ENCODE data around the gene N4BP2L2.
"Not testable (repeated sequence)": the region's sequence is repeated elsewhere in the genome, so short reads cannot be mapped to it uniquely, and the experiment has no call there.

The N4BP2L2 gene

GRCh38 chr13:32577032-32577431 is 38.4 kb upstream of the N4BP2L2 start:
- TF ChIP-seq CTCF (conservative IDR thresholded peaks at IDR 0.05; ENCODE audit: low read depth, low read length): no peak
- no peak overlapping the region for H2AFZ ChIP-seq (ENCODE audit: low read depth)
- no peaks in the 10 kb centered on the region for H4K20me1 ChIP-seq (ENCODE audit: insufficient read depth)
- no peak overlapping the region for H3K27ac ChIP-seq
- H3K9ac ChIP-seq: no peak overlapping the region
- H3K36me3 ChIP-seq (ENCODE audit: insufficient read depth): no peaks in the 10 kb centered on the region
- no peak overlapping the region for H3K4me3 ChIP-seq (IDR thresholded peaks at IDR 0.05; ENCODE audit: insufficient read depth, low read depth, low read length)
- H3K4me1 ChIP-seq (ENCODE audit: low read depth, poor library complexity, severe bottlenecking): no peaks in the 10 kb centered on the region
- no peaks in the 10 kb centered on the region for H3K27me3 ChIP-seq (ENCODE audit: insufficient read depth, low read depth)
- no peaks in the 10 kb centered on the region for H3K79me2 ChIP-seq (ENCODE audit: insufficient read depth, low read depth)
- H3K4me2 ChIP-seq: no peak overlapping the region

- not testable (repeated sequence) for H2AFZ ChIP-seq (ENCODE audit: low read depth); H3K27ac ChIP-seq; H4K20me1 ChIP-seq (ENCODE audit: insufficient read depth); H3K4me2 ChIP-seq; H3K79me2 ChIP-seq (ENCODE audit: insufficient read depth, low read depth); H3K36me3 ChIP-seq (ENCODE audit: insufficient read depth); H3K4me1 ChIP-seq (ENCODE audit: low read depth, poor library complexity, severe bottlenecking); H3K4me3 ChIP-seq (IDR thresholded peaks at IDR 0.05; ENCODE audit: insufficient read depth, low read depth, low read length); H3K9ac ChIP-seq; H3K27me3 ChIP-seq (ENCODE audit: insufficient read depth, low read depth)
These were observed 37.1 kb upstream of the N4BP2L2 start for GRCh38 chr13:32575687-32576086.

- not testable (repeated sequence) for H3K36me3 ChIP-seq (ENCODE audit: insufficient read depth); H3K27me3 ChIP-seq (ENCODE audit: insufficient read depth, low read depth); H3K27ac ChIP-seq; H3K4me2 ChIP-seq; H3K4me1 ChIP-seq (ENCODE audit: low read depth, poor library complexity, severe bottlenecking); H2AFZ ChIP-seq (ENCODE audit: low read depth); H3K79me2 ChIP-seq (ENCODE audit: insufficient read depth, low read depth); H3K9ac ChIP-seq; H4K20me1 ChIP-seq (ENCODE audit: insufficient read depth); H3K4me3 ChIP-seq (IDR thresholded peaks at IDR 0.05; ENCODE audit: insufficient read depth, low read depth, low read length)
These were observed 22.2 kb upstream of the N4BP2L2 start for GRCh38 chr13:32560842-32561241.

GRCh38 chr13:32555613-32556012 is 17.0 kb upstream of the N4BP2L2 start:
- Histone ChIP-seq H3K27me3 (ENCODE audit: insufficient read depth, low read depth) (no peaks in the 10 kb centered on the region), H3K27ac (no peak overlapping the region), H3K4me1 (ENCODE audit: low read depth, poor library complexity, severe bottlenecking) (no peaks in the 10 kb centered on the region), H2AFZ (ENCODE audit: low read depth) (no peak overlapping the region), H3K9ac (no peak overlapping the region), H3K4me2 (no peak overlapping the region), H3K4me3 (IDR thresholded peaks at IDR 0.05; ENCODE audit: insufficient read depth, low read depth, low read length) (no peak overlapping the region), H4K20me1 (ENCODE audit: insufficient read depth) (no peaks in the 10 kb centered on the region), H3K36me3 (ENCODE audit: insufficient read depth) (no peaks in the 10 kb centered on the region), H3K79me2 (ENCODE audit: insufficient read depth, low read depth) (no peaks in the 10 kb centered on the region)
- no peak for TF ChIP-seq CTCF (conservative IDR thresholded peaks at IDR 0.05; ENCODE audit: low read depth, low read length)

GRCh38 chr13:32553720-32554119 is 15.1 kb upstream of the N4BP2L2 start:
- no peak for TF ChIP-seq CTCF (conservative IDR thresholded peaks at IDR 0.05; ENCODE audit: low read depth, low read length)
- Histone ChIP-seq H3K4me1 (ENCODE audit: low read depth, poor library complexity, severe bottlenecking) (no peaks in the 10 kb centered on the region), H3K9ac (no peak overlapping the region), H4K20me1 (ENCODE audit: insufficient read depth) (no peaks in the 10 kb centered on the region), H3K4me2 (no peak overlapping the region), H3K27ac (no peak overlapping the region), H3K79me2 (ENCODE audit: insufficient read depth, low read depth) (no peaks in the 10 kb centered on the region), H3K36me3 (ENCODE audit: insufficient read depth) (no peaks in the 10 kb centered on the region), H2AFZ (ENCODE audit: low read depth) (no peak overlapping the region), H3K4me3 (IDR thresholded peaks at IDR 0.05; ENCODE audit: insufficient read depth, low read depth, low read length) (no peak overlapping the region), H3K27me3 (ENCODE audit: insufficient read depth, low read depth) (no peaks in the 10 kb centered on the region)

Measured in KMS-11 (cell line).